ENCODE data around the gene CRYBA1. TPM values are rescaled to one million over a fixed set of nuclear protein-coding genes. Genes with fewer than 3 reads are reported as not detected.

The CRYBA1 gene
- total RNA-seq, 2 donors from 2014 or later: not detected

- DNase-seq: no peak
- TF ChIP-seq CTCF (conservative IDR thresholded peaks at IDR 0.05): no peak
Measured at GRCh38 chr17:29299031-29299430, 52.4 kb downstream of the CRYBA1 start.

GRCh38 chr17:29303386-29303785 lies 56.7 kb downstream of the CRYBA1 start:
- H3K36me3 Mint-ChIP-seq (ENCODE audit: low read depth): no peaks in the 10 kb centered on the region
- no peak overlapping the region for H3K4me3 Mint-ChIP-seq
- Histone ChIP-seq H3K9me3 (ENCODE audit: control insufficient read depth, low read length) (no peaks in the 10 kb centered on the region), H3K36me3 (ENCODE audit: control insufficient read depth, insufficient read depth, low read length) (no peaks in the 10 kb centered on the region), H3K4me1 (ENCODE audit: control insufficient read depth, insufficient read depth, low read length) (no peaks in the 10 kb centered on the region), H3K9ac (ENCODE audit: extremely low read depth, low read length, poor library complexity, severe bottlenecking) (no peak overlapping the region), H3K4me3 (ENCODE audit: low read length) (no peak overlapping the region), H3K27ac (ENCODE audit: low read depth, low read length) (no peak overlapping the region), H3K27me3 (ENCODE audit: control insufficient read depth, insufficient read depth, low read length, poor library complexity, severe bottlenecking) (no peaks in the 10 kb centered on the region)
- DNase-seq: no peak
- TF ChIP-seq CTCF (conservative IDR thresholded peaks at IDR 0.05): no peak
- WGBS, 2 experiments (ENCODE audit: insufficient coverage in 1 of 2, insufficient read length in 1 of 2): 100% methylated on average over 3 of the region's 3 CpGs; no CpG with 5 or more reads in 1 of the 2 experiments
- H3K27me3 Mint-ChIP-seq (ENCODE audit: insufficient read depth): no peaks in the 10 kb centered on the region
- H3K27ac Mint-ChIP-seq: no peak overlapping the region
- no peaks in the 10 kb centered on the region for H3K9me3 Mint-ChIP-seq
- no peaks in the 10 kb centered on the region for H3K4me1 Mint-ChIP-seq

More at GRCh38 chr17:29299031-29299430, 52.4 kb downstream of the CRYBA1 start:
- Mint-ChIP-seq H3K36me3 (ENCODE audit: low read depth) (no peaks in the 10 kb centered on the region), H3K9me3 (no peaks in the 10 kb centered on the region), H3K4me3 (no peak overlapping the region), H3K27ac (no peak overlapping the region), H3K4me1 (peaks cover 4% of the 10 kb centered on the region), H3K27me3 (ENCODE audit: insufficient read depth) (no peaks in the 10 kb centered on the region)
- H3K27ac ChIP-seq (ENCODE audit: low read depth, low read length): no peak overlapping the region
- WGBS, 2 experiments (ENCODE audit: insufficient coverage in 1 of 2, insufficient read length in 1 of 2): 95% methylated on average over 2 of the region's 2 CpGs; no CpG with 5 or more reads in 1 of the 2 experiments
- H3K27me3 ChIP-seq (ENCODE audit: control insufficient read depth, insufficient read depth, low read length, poor library complexity, severe bottlenecking): no peaks in the 10 kb centered on the region
- H3K36me3 ChIP-seq (ENCODE audit: control insufficient read depth, insufficient read depth, low read length): no peaks in the 10 kb centered on the region
- no peak overlapping the region for H3K4me3 ChIP-seq (ENCODE audit: low read length)
- no peaks in the 10 kb centered on the region for H3K4me1 ChIP-seq (ENCODE audit: control insufficient read depth, insufficient read depth, low read length)
- no peaks in the 10 kb centered on the region for H3K9me3 ChIP-seq (ENCODE audit: control insufficient read depth, low read length)
- H3K9ac ChIP-seq (ENCODE audit: extremely low read depth, low read length, poor library complexity, severe bottlenecking): no peak overlapping the region

Other genes with a start within 250 kb of the CRYBA1 start
- gene SEZ6, start 240.8 kb upstream of the CRYBA1 start, total RNA-seq: under 1 TPM in 1 of 2 donors, not detected in 1; 0.20 TPM
- 1 to 10 TPM; 1.8 to 5.9 TPM for gene PIPOX, start 203.7 kb upstream of the CRYBA1 start, total RNA-seq
- gene MYO18A, start 66.5 kb upstream of the CRYBA1 start, total RNA-seq: 10 to 100 TPM; 43.8 to 56.7 TPM
- 100 to 1,000 TPM in 1 of 2 donors, 10 to 100 TPM in 1; 92.9 to 104 TPM for gene NUFIP2, start 47.3 kb downstream of the CRYBA1 start, total RNA-seq
- 100 to 1,000 TPM in 1 of 2 donors, 10 to 100 TPM in 1; 95.9 to 102 TPM for gene TAOK1, start 143.5 kb downstream of the CRYBA1 start, total RNA-seq